ENCODE results near the gene F7.

The F7 gene

GRCh38 chr13:113162783-113163685, 57.4 kb downstream of the F7 start:
- Mint-ChIP-seq H3K9me3 (peaks cover 4% of the 10 kb centered on the region), H3K27me3 (peaks cover 3% of the 10 kb centered on the region), H3K27ac (no peak overlapping the region), H3K4me1 (ENCODE audit: low read depth) (peaks cover 29% of the 10 kb centered on the region), H3K36me3 (ENCODE audit: low read depth) (peaks cover 9% of the 10 kb centered on the region), H3K4me3 (no peak overlapping the region)

DNA sequence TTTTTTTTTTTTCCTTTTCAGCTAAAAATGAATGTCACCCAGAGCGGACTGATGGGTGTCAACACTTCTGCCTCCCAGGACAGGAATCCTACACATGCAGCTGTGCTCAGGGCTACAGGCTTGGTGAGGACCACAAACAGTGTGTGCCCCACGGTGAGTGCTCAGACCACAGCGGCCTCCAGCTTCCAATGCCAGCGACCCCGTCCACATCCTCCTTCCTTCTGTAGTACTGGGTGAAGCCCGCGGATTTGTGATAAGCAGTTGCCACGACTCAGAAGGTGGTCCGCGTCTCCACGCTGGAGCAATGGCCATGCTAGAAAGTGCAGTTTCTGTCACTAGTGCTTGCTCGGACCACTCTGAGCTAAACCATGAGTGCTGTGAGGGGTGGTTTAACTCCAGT, 58.9 kb downstream of the F7 start:
- no peak overlapping the region for H3K4me3 Mint-ChIP-seq
- no peak overlapping the region for H3K27ac Mint-ChIP-seq
- peaks cover 22% of the 10 kb centered on the region for H3K36me3 Mint-ChIP-seq (ENCODE audit: low read depth)
- peaks cover 7% of the 10 kb centered on the region for H3K9me3 Mint-ChIP-seq
- H3K4me1 Mint-ChIP-seq (ENCODE audit: low read depth), result peaks cover 29% of the 10 kb centered on the region
- H3K27me3 Mint-ChIP-seq, result peaks cover 3% of the 10 kb centered on the region

DNA sequence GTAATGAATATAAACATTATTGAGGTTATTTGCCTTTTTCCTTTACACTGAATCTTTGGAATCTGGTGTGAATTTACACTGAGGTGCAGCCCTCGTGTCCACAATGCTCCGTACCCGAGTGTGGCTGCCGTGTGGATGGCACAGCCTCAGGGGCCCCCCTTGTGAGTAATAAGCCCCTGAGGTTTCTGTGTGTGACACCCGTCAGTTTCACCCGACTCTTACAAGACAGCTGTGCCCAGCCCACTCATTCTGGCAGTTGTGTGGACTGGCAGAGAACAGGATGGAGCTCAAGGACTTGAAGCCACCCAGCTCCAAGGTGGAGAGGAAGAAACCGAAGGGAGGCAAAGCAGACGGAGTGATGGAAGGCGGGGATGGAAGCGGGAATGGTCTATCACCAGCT, 60.7 kb downstream of the F7 start:
- H3K4me3 Mint-ChIP-seq, result no peak overlapping the region
- no peak overlapping the region for H3K27ac Mint-ChIP-seq
- H3K27me3 Mint-ChIP-seq, result peaks cover 3% of the 10 kb centered on the region
- H3K9me3 Mint-ChIP-seq, result peaks cover 7% of the 10 kb centered on the region
- H3K4me1 Mint-ChIP-seq (ENCODE audit: low read depth), result peaks cover 26% of the 10 kb centered on the region
- H3K36me3 Mint-ChIP-seq (ENCODE audit: low read depth), result peaks cover 28% of the 10 kb centered on the region

GRCh38 chr13:113166681-113167080, 61.1 kb downstream of the F7 start:
- H3K4me1 Mint-ChIP-seq (ENCODE audit: low read depth), result peaks cover 24% of the 10 kb centered on the region
- peaks cover 3% of the 10 kb centered on the region for H3K27me3 Mint-ChIP-seq
- peaks cover 7% of the 10 kb centered on the region for H3K9me3 Mint-ChIP-seq
- no peak overlapping the region for H3K27ac Mint-ChIP-seq
- H3K4me3 Mint-ChIP-seq, result no peak overlapping the region
- H3K36me3 Mint-ChIP-seq (ENCODE audit: low read depth), result peaks cover 32% of the 10 kb centered on the region

DNA sequence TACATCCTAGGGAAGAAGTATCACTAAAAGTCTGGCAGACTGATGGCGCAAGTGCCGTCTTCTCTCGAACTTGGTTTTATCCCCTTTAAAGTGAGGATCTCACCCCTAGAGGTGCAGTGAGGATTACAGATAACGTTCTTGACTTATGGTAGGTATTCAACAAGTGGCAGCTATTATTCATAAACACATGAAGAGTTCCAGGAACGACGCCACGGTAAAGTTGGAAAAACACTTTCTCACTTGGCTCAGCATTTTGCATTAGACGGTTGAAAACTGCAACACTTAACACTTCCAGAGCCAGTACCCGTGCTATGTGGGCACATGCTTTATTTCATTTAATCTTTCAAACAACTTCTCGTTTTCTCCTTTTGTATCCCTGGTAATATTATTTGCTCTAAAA, 61.6 kb downstream of the F7 start:
- Mint-ChIP-seq H3K27me3 (peaks cover 3% of the 10 kb centered on the region), H3K4me3 (no peak overlapping the region), H3K9me3 (peaks cover 7% of the 10 kb centered on the region), H3K4me1 (ENCODE audit: low read depth) (peaks cover 24% of the 10 kb centered on the region), H3K27ac (no peak overlapping the region), H3K36me3 (ENCODE audit: low read depth) (peaks cover 35% of the 10 kb centered on the region)

DNA sequence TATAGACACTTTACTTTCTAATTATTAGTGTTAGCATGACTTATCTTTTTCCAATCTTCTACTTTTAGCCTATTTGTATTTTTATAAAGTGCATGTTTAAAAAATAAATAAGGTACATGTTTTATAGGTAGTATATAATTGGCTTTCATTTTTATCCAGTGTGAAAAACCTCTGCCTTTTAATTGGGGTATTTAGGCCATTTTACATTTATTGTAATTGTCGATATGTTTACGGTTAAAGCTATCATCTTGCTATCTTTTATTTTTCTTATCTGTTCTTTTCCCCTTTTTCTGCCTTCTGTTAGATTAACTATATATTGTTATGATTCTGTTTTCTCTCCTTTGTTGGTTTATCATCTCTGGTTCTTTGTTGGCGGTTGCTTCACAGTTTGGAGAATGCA, 62.0 kb downstream of the F7 start:
- Mint-ChIP-seq H3K36me3 (ENCODE audit: low read depth) (peaks cover 38% of the 10 kb centered on the region), H3K27me3 (peaks cover 3% of the 10 kb centered on the region), H3K4me3 (no peak overlapping the region), H3K27ac (no peak overlapping the region), H3K4me1 (ENCODE audit: low read depth) (peaks cover 24% of the 10 kb centered on the region), H3K9me3 (peaks cover 7% of the 10 kb centered on the region)

DNA sequence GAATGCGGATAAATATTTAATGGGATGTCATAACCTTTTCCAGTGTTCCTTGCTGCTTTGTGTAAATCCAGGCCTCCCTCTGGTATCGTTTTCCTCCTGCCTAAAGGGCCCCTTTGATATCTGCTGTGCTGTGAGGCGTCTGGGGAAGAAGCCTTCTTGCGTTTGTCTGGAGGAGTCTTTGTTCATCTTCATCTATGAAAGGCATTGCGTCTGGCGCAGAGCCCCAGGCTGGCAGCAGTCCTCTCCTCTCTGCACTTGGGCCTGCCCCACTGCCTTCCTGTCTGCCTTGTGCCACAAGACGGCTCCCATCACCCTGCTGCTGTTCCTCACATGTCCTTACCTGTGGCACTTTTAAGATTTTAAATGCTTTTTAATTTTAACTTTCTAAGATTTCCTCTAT, 62.6 kb downstream of the F7 start:
- no peak overlapping the region for H3K4me3 Mint-ChIP-seq
- peaks cover 38% of the 10 kb centered on the region for H3K36me3 Mint-ChIP-seq (ENCODE audit: low read depth)
- H3K27me3 Mint-ChIP-seq, result peaks cover 3% of the 10 kb centered on the region
- H3K4me1 Mint-ChIP-seq (ENCODE audit: low read depth), result peaks cover 21% of the 10 kb centered on the region
- H3K27ac Mint-ChIP-seq, result no peak overlapping the region
- peaks cover 7% of the 10 kb centered on the region for H3K9me3 Mint-ChIP-seq

- H3K36me3 Mint-ChIP-seq (ENCODE audit: low read depth), result peaks cover 43% of the 10 kb centered on the region
- H3K27me3 Mint-ChIP-seq, result no peaks in the 10 kb centered on the region
- peaks cover 7% of the 10 kb centered on the region for H3K9me3 Mint-ChIP-seq
- peaks cover 16% of the 10 kb centered on the region for H3K4me1 Mint-ChIP-seq (ENCODE audit: low read depth)
- H3K27ac Mint-ChIP-seq, result no peak overlapping the region
- H3K4me3 Mint-ChIP-seq, result no peak overlapping the region
These were observed 64.0 kb downstream of the F7 start for GRCh38 chr13:113169277-113170272.
